A549 (cell line): ENCODE data around the gene MATR3.

Experiments used
- CTCF ChIP-seq: fragments of >200 bp; sonication (Bioruptor Twin); formaldehyde crosslinking; IDR thresholded peaks from 3 replicates; pipeline ENCODE4 v1.5.1; 2016
- E2F6 ChIP-seq: IDR thresholded peaks from 2 replicates; pipeline ENCODE4 v1.6.1; 2012; ENCODE audit warnings: low read depth, borderline replicate concordance
- EP300 ChIP-seq, 2 experiments: fragments of >200 bp; sonication (Bioruptor Twin); formaldehyde crosslinking; IDR thresholded peaks; 2 replicates in 1 of 2; 3 replicates in 1 of 2; pipeline ENCODE4 v1.6.1; 2016 to 2017
- HMGXB4 ChIP-seq: fragments of 250-450 bp; sonication (Bioruptor Pico); IDR thresholded peaks from 2 replicates; pipeline ENCODE4 v1.5.0; 2021; ENCODE audit warnings: mild to moderate bottlenecking, moderate library complexity, borderline replicate concordance
- MAFK ChIP-seq: fragments of 450-650 bp; IDR thresholded peaks from 2 replicates; pipeline ENCODE4 v1.6.1; 2014; ENCODE audit not compliant: partially characterized antibody
- MAZ ChIP-seq: fragments of 150-350 bp; IDR thresholded peaks from 2 replicates; pipeline ENCODE4 v1.6.1; 2014; ENCODE audit warnings: antibody characterized with exemption, low read depth, low read length, borderline replicate concordance
- MYC ChIP-seq: IDR thresholded peaks from 2 replicates; pipeline ENCODE4 v1.6.1; 2012; ENCODE audit warnings: mild to moderate bottlenecking, inconsistent platforms, low read length, improper control_type of control experiment, borderline replicate concordance
- PBX3 ChIP-seq: IDR thresholded peaks from 2 replicates; pipeline ENCODE4 v1.6.1; 2012
- RFX5 ChIP-seq: fragments of 450-650 bp; IDR thresholded peaks from 2 replicates; pipeline ENCODE4 v1.7.1; 2014; ENCODE audit warnings: antibody characterized with exemption, mild to moderate bottlenecking, moderate library complexity
- RNF2 ChIP-seq: fragments of 200-600 bp; sonication (generic); IDR thresholded peaks from 2 replicates; pipeline ENCODE4 v1.6.1; 2016; ENCODE audit warnings: low read depth, mild to moderate bottlenecking, antibody characterized with exemption, moderate library complexity, borderline replicate concordance
- USF2 ChIP-seq: fragments of 450-650 bp; IDR thresholded peaks from 2 replicates; pipeline ENCODE4 v1.6.1; 2014; ENCODE audit warnings: antibody characterized with exemption
- ZFP36 ChIP-seq: fragments of 450-650 bp; IDR thresholded peaks from 2 replicates; pipeline ENCODE4 v1.6.1; 2014; ENCODE audit warnings: borderline replicate concordance; ENCODE audit not compliant: partially characterized antibody

- TF ChIP-seq CTCF (no peak), PBX3 (no peak), ZFP36 (no peak), MAZ (no peak), HMGXB4 (CRISPR knock-in tag) (no peak), E2F6 (no peak), MAFK (no peak), EP300 (IDR thresholded peaks at IDR 0.05) (no peak), RFX5 (no peak), RNF2 (no peak), MYC (no peak), USF2 (no peak)
These were observed 70.9 kb downstream of the MATR3 start for GRCh38 chr5:139364466-139364865.
